Neural crest cell (in vitro differentiated cells): ENCODE measurements around the gene HDAC6. TPM values are rescaled to one million over a fixed set of nuclear protein-coding genes. Genes with fewer than 3 reads are reported as not detected.
"Not testable (repeated sequence)": the region's sequence is repeated elsewhere in the genome, so short reads cannot be mapped to it uniquely, and the experiment has no call there.

Experiments used
- DNase-seq: peaks from one replicate; pipeline ENCODE4 v3.0.0; 2021; ENCODE audit warnings: low read depth, mixed read lengths, low spot score
- H3K27ac Mint-ChIP-seq: one replicate; pipeline ENCODE4 v1.8.0; 2021; ENCODE audit warnings: mild to moderate bottlenecking, mixed read lengths; ENCODE audit not compliant: unreplicated experiment
- H3K27me3 Mint-ChIP-seq: 2 replicates; pipeline ENCODE4 v1.8.0; 2021; ENCODE audit warnings: low read depth, mild to moderate bottlenecking, mixed read lengths
- H3K36me3 Mint-ChIP-seq: 2 replicates; pipeline ENCODE4 v1.8.0; 2021; ENCODE audit warnings: low read depth, mild to moderate bottlenecking, mixed read lengths
- H3K4me1 Mint-ChIP-seq: 2 replicates; pipeline ENCODE4 v1.8.0; 2021; ENCODE audit warnings: mixed read lengths
- H3K4me3 Mint-ChIP-seq: one replicate; pipeline ENCODE4 v1.8.0; 2021; ENCODE audit warnings: mild to moderate bottlenecking, mixed read lengths
- H3K9me3 Mint-ChIP-seq: 2 replicates; pipeline ENCODE4 v1.8.0; 2021; ENCODE audit warnings: mixed read lengths
- total RNA-seq: library from RNA; stranded (reverse); gene quantifications from 2 replicates; pipeline ENCODE4 v1.2.1, GENCODE V29; 2021
- TF ChIP-seq, protein P1 (sequence below): fragments of 200-600 bp; sonication (generic); conservative IDR thresholded peaks from 2 replicates; pipeline ENCODE4 v1.5.0; 2021; ENCODE audit warnings: antibody characterized with exemption, mild to moderate bottlenecking

Gene HDAC6
- total RNA-seq, 1 donor from 2014 or later, result 183 TPM

GRCh38 chrX:48848847-48849246 is 47.0 kb downstream of the HDAC6 start:
- no peak overlapping the region for H3K4me3 Mint-ChIP-seq
- DNase-seq, result no peak
- peaks cover 11% of the 10 kb centered on the region for H3K9me3 Mint-ChIP-seq
- no peak overlapping the region for H3K27ac Mint-ChIP-seq
- TF ChIP-seq, protein P1, sequence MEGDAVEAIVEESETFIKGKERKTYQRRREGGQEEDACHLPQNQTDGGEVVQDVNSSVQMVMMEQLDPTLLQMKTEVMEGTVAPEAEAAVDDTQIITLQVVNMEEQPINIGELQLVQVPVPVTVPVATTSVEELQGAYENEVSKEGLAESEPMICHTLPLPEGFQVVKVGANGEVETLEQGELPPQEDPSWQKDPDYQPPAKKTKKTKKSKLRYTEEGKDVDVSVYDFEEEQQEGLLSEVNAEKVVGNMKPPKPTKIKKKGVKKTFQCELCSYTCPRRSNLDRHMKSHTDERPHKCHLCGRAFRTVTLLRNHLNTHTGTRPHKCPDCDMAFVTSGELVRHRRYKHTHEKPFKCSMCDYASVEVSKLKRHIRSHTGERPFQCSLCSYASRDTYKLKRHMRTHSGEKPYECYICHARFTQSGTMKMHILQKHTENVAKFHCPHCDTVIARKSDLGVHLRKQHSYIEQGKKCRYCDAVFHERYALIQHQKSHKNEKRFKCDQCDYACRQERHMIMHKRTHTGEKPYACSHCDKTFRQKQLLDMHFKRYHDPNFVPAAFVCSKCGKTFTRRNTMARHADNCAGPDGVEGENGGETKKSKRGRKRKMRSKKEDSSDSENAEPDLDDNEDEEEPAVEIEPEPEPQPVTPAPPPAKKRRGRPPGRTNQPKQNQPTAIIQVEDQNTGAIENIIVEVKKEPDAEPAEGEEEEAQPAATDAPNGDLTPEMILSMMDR, result no peak
- H3K27me3 Mint-ChIP-seq, result peaks cover 5% of the 10 kb centered on the region
- H3K36me3 Mint-ChIP-seq, result peaks cover 5% of the 10 kb centered on the region
- H3K4me1 Mint-ChIP-seq, result no peaks in the 10 kb centered on the region

DNA sequence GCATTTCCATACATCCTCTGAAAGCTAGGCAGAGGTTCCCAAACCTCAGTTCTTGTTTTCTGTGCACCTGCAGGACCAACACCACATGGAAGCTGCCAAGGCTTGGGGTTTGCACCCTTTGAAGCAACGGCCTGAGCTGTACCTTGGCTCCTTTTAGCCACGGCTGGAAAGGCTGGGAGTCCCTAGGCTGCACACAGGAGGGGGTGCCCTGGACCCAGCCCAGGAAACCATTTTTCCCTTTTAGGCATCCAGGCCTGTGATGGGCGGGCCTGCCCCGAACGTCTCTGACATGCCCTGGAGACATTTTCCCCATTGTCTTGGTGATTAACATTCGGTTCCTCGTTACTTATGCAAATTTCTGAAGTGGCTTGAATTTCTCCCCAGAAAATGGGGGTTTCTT is 51.0 kb downstream of the HDAC6 start:
- H3K27me3 Mint-ChIP-seq, result peaks cover 16% of the 10 kb centered on the region
- no peaks in the 10 kb centered on the region for H3K4me1 Mint-ChIP-seq
- H3K4me3 Mint-ChIP-seq, result no peak overlapping the region
- no peak overlapping the region for H3K27ac Mint-ChIP-seq
- peaks cover 4% of the 10 kb centered on the region for H3K36me3 Mint-ChIP-seq
- no peak for DNase-seq
- peaks cover 14% of the 10 kb centered on the region for H3K9me3 Mint-ChIP-seq
- TF ChIP-seq, protein P1, result no peak

- H3K27ac Mint-ChIP-seq, H3K4me3 Mint-ChIP-seq, H3K4me1 Mint-ChIP-seq, H3K36me3 Mint-ChIP-seq, DNase-seq: not testable (repeated sequence)
- H3K9me3 Mint-ChIP-seq, result peaks cover 14% of the 10 kb centered on the region
- H3K27me3 Mint-ChIP-seq, result peaks cover 16% of the 10 kb centered on the region
Measured at GRCh38 chrX:48853494-48853893, 51.6 kb downstream of the HDAC6 start.

- not testable (repeated sequence) for H3K36me3 Mint-ChIP-seq, H3K4me1 Mint-ChIP-seq, DNase-seq, H3K27ac Mint-ChIP-seq, H3K4me3 Mint-ChIP-seq
- Mint-ChIP-seq H3K9me3 (peaks cover 11% of the 10 kb centered on the region), H3K27me3 (peaks cover 13% of the 10 kb centered on the region)
Measured at GRCh38 chrX:48854121-48854804, 52.4 kb downstream of the HDAC6 start.

DNA sequence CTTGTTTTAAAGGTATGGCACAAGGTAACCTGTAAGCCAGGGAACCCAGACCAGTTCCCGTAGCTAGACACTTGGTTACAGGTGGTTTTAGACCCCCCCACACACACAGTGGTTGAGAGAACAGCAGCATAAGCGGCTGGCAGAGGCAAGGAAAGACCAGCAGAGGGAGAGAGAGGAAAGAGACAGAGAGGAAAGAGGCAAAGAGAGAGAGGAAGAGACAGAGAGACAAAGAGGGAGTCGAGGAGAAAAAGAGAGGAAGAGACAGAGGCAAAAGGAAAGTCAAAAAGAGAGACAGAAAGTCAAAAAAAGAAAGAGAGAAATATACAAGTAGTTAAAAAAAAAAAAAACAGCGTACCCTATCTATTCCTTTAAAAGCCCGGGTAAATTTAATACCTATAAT is 53.0 kb downstream of the HDAC6 start:
- H3K4me1 Mint-ChIP-seq, result no peaks in the 10 kb centered on the region
- H3K9me3 Mint-ChIP-seq, result peaks cover 11% of the 10 kb centered on the region
- no peak for DNase-seq
- H3K36me3 Mint-ChIP-seq, result no peaks in the 10 kb centered on the region
- TF ChIP-seq, protein P1, result no peak
- no peak overlapping the region for H3K27ac Mint-ChIP-seq
- peaks cover 14% of the 10 kb centered on the region for H3K27me3 Mint-ChIP-seq
- H3K4me3 Mint-ChIP-seq, result no peak overlapping the region

GRCh38 chrX:48864210-48864609 is 62.3 kb downstream of the HDAC6 start:
- H3K27me3 Mint-ChIP-seq, result peaks cover 16% of the 10 kb centered on the region
- H3K9me3 Mint-ChIP-seq, result no peaks in the 10 kb centered on the region
- no peaks in the 10 kb centered on the region for H3K4me1 Mint-ChIP-seq
- no peak overlapping the region for H3K27ac Mint-ChIP-seq
- H3K36me3 Mint-ChIP-seq, result no peaks in the 10 kb centered on the region
- no peak for DNase-seq
- no peak overlapping the region for H3K4me3 Mint-ChIP-seq
- TF ChIP-seq, protein P1, result no peak

GRCh38 chrX:48872017-48872416 is 70.2 kb downstream of the HDAC6 start:
- not testable (repeated sequence) for H3K36me3 Mint-ChIP-seq, H3K4me3 Mint-ChIP-seq, H3K9me3 Mint-ChIP-seq, H3K4me1 Mint-ChIP-seq, H3K27ac Mint-ChIP-seq, DNase-seq
- peaks cover 13% of the 10 kb centered on the region for H3K27me3 Mint-ChIP-seq

Other genes with a start within 250 kb of the HDAC6 start
- gene RBM3, start 227.6 kb upstream of the HDAC6 start, total RNA-seq, result 248 and 261 TPM in 2 replicates
- gene WDR13, start 204.6 kb upstream of the HDAC6 start, total RNA-seq, result 68.8 and 75.3 TPM in 2 replicates
- gene WAS, start 118.3 kb upstream of the HDAC6 start, total RNA-seq, result 0.64 and 0.70 TPM in 2 replicates
- gene SUV39H1, start 105.3 kb upstream of the HDAC6 start, total RNA-seq, result 20.4 and 20.8 TPM in 2 replicates
- not detected in 2 replicates for gene GLOD5, start 40.3 kb upstream of the HDAC6 start, total RNA-seq
- not detected in 2 replicates for gene GATA1, start 15.5 kb upstream of the HDAC6 start, total RNA-seq
- 0.49 and 0.50 TPM in 2 replicates for gene ERAS, start 24.4 kb downstream of the HDAC6 start, total RNA-seq
- 9.3 and 12.7 TPM in 2 replicates for gene PCSK1N, start 33.5 kb downstream of the HDAC6 start, total RNA-seq
- gene TIMM17B, start 95.7 kb downstream of the HDAC6 start, total RNA-seq, result 86.0 and 95.7 TPM in 2 replicates
- 98.4 and 101 TPM in 2 replicates for gene PQBP1, start 95.9 kb downstream of the HDAC6 start, total RNA-seq
- gene SLC35A2, start 109.6 kb downstream of the HDAC6 start, total RNA-seq, result 20.0 and 22.6 TPM in 2 replicates
- gene PIM2, start 117.0 kb downstream of the HDAC6 start, total RNA-seq, result 12.5 and 13.4 TPM in 2 replicates
- 38.6 and 39.6 TPM in 2 replicates for gene OTUD5, start 155.5 kb downstream of the HDAC6 start, total RNA-seq
- 1.2 TPM in 2 replicates for gene KCND1, start 169.8 kb downstream of the HDAC6 start, total RNA-seq
- gene GRIPAP1, start 200.2 kb downstream of the HDAC6 start, total RNA-seq, result 55.3 and 63.2 TPM in 2 replicates
- gene TFE3, start 241.3 kb downstream of the HDAC6 start, total RNA-seq, result 26.2 TPM in 2 replicates